NCI-H510A (cell line): Measurements from ENCODE around the gene PFKM.
"Not testable (repeated sequence)": the region's sequence is repeated elsewhere in the genome, so short reads cannot be mapped to it uniquely, and the experiment has no call there.

ENCODE experiments used
- DNase-seq: peaks from one replicate; lab custom pipeline; 2025; lab: John Stamatoyannopoulos, UW

The PFKM gene

DNA sequence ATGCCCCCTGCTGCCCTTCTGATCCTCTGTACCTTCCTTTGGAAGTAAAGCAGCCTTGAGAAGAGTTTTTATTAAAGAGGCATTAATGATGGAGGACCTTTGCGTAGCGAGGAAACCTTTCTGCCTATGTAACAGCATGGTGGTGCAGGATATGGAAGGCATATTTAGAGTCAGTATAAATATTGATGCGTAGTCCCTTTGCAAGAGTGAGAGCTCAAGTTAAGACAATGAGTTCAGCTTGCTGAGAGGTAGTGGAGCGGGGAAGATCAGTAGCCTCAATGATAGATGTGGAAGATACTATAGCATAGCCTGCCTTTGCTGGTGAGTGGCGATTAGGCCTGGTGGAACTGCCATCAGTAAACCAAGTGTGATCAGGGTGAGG lies 7.9 kb upstream of the PFKM start:
- not testable (repeated sequence) for DNase-seq

DNA sequence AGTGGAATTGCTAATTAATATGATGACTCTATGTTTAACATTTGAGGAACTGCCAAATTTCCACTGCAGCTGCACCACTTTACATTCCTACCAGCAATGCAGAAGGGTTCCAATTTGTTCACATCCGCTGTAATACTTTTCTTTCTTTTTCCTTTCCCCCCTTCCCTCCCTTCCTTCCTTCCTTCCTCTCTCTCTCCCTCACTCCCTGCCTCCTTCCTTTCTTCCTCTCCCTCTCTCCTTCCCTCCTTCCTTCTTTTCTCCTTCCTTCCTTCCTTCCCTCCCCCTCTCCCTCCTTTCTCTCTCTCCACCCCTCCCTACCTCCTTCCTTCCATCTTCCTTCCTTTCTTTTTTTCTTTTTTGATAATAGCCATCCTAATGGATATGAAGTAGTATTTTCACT lies 3.2 kb upstream of the PFKM start:
- DNase-seq = no peak

DNA sequence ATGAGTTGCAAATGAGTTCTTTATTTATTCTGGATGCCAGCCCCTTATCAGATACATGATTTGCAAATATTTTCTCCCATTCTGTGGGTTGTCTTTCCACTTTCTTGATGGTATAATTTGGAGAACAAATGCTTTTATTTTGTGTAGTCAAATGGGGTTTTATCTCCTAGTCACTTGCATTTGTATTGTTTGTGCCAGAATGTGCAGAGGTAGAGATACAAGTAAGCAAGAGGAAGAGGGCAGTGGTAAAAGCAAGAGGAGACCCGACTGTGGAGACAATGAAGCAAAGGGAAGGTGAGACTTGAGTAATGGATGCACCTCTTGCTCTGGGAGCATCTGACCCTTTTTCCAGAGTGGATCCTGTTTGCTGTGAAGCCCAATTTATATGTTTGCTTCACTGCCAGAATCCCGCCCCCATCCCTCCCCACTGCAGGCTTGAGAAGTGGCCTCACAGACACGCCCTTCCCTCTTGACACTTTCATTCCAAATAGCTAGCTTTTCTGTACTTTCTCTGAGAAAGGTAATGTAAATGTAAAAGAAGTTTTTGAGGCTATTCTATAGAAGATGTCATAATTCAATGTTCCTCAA lies 786 bp upstream of the PFKM start:
- no peak for DNase-seq

DNA sequence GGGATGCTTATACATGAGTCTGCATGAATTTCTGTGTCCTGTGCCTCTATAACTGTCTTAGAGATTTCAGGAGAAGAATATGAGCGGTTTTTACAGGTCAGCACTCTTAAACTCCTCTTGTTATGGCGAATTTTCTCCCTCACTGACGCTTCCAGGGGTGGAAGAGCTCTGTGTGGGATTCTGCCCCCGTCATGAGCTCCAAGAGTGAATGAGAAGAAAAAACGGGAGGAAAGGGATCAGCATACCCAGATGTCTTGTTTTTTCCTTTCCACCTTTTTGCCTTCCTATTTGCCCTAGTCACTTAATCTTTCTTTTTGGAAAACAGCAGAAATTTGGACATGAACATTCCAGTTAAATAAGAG lies 651 bp downstream of the PFKM start:
- no peak for DNase-seq

DNA sequence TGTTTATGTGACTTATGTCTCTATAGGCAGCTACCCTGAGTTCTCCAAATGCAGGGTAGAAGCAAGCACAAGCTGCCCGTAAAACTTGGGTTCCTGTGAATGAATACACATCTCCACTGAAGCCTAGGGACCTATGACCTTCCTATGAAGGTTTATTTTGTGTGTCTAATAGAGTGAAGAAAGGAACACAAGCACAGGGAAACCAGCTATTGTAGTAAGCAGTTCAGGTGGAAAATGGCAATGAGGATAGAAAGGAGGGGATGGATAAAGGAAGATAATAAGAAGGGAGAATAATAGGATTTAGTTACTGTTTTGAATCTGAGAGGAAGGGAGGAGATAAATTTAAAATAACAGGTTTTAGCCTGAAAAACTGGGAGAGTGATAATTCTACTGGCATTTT lies 2.4 kb downstream of the PFKM start:
- DNase-seq = no peak

DNA sequence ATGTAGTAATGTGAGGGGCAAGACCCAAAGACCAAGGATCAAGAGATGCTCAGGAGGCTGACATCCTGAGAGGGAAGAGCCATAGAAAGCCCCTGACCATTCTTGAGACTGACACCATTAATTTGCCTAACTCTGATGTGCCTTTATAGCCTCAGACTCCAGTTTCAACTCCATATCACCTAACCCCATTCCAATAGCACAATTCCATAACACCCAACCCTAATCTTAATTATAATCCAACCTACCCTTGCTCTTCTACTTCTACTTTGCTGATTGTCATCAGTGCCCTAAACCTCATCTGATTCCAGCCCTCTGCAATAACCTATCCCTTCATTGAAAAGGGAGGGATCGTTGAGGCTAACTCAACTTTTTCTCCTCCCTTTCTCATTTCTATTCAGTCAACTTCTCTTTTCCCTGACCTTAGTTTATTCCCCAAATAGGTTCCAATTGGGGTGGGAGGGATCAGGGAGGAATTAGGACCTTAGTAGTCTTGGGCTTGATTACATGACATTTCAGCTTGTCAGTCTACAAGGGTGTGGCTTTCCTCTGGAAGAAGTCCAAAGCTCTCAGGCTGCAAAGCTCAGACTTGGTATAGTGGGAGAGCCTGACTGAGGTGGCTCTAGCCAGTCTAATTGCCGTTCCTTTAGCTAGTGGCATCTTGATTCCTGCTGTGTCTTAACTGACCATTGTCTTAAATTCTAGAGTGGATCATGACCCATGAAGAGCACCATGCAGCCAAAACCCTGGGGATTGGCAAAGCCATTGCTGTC lies 3.1 kb downstream of the PFKM start:
- DNase-seq = no peak

DNA sequence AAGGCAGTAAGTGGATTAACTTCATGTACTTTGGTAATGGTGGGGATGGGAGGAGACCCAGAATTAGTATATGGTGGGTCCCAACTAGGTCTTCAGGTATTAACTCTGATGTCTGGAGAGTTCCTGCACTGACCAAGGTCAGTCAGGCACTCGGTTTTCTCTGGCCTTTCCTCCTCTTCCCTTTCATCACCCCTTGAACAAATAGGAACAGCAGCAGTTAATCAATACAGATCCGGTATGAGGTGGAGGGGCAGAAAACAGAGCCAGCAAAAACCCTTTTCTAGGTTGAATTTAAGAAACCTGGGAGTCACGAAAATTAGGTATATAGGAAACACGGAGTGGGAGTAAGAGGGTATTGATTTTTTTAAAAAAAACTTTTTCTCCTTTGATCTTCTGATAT lies 4.0 kb downstream of the PFKM start:
- no peak for DNase-seq

DNA sequence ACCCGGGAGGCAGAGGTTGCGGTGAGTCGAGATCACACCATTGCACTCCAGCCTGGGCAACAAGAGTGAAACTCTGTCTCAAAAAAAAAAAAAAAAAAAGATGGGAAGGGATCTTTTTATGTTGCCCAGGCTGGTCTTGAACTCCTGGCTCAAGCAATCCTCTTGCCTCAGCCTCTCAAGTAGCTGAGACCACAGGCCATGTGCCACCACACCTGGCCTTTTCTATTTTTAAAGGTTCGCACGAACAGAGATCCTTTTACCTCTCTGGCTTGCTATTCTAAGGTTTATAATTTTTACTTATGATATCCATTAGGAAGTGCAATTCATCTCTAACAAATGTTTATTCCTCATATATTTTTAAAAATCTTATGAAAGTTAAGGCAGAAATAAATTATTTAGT lies 6.4 kb downstream of the PFKM start:
- not testable (repeated sequence) for DNase-seq

DNA sequence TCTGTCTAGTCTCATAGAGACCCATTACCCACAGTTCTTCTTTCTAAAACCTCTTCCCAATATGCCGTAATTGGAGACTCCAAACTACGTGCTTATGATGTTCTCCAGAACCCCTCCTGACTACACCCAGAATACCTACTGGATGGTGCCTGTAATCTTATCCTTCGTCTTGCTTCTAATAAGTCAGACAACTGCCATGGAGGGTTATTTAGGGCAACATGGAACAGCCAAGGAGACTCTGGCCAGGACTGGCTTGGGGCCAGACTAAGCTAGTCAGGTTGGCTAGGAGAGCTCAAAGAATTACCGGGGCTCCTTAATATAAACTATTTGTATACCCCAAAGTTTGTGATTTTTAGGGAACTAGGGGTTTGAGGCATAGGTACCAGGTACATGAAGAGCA lies 6.8 kb downstream of the PFKM start:
- no peak for DNase-seq

DNA sequence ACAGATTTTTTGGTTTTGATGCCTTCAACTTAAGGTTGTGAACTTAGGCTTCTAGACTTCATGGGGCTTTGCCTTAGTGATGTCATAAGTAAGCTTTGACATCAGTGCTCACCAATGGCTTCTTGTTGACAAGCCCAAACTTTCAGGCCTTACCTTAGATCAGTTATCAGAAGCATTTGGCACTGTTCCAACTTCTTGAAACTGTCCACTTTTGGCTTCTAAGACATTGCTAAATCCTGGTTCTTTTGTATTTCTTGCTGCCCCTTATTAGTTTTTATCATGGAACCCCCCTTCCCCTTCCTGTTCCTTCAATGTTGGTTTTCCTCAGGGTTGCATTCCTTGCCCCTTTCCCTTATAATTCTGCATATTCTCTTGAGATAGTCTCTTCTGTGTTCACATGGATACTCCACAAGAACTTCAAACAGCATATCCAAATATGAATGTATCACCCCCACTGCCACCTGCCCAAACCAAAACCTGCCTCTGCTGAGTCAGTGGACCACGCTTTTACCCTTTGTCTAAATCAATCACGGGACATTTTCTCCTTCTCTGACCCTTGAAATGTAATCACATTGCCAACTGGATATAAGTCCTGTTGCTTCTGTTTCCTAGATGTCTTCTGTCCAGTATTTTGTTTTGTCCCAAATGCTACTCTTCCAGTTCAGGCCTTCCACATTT lies 7.9 kb downstream of the PFKM start:
- DNase-seq = no peak

DNA sequence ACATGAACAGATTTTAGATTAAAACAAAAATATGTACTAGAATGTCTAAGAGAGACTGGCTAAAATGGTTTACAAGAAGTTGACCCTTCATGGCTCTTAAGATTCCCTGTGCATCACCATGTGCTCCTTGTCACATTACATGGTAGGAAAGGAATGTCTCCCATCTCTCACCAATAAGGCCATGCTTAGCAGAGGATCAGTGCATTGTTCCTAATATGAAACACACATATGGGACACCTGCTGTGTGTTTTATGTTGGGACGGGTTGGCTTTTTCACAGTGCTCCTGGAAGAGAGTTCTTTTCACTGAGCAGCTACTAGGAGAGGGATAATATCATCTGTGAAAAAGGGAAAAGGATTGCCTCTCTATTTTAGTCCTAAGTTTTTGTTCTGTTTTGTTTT lies 9.6 kb downstream of the PFKM start:
- DNase-seq = no peak

DNA sequence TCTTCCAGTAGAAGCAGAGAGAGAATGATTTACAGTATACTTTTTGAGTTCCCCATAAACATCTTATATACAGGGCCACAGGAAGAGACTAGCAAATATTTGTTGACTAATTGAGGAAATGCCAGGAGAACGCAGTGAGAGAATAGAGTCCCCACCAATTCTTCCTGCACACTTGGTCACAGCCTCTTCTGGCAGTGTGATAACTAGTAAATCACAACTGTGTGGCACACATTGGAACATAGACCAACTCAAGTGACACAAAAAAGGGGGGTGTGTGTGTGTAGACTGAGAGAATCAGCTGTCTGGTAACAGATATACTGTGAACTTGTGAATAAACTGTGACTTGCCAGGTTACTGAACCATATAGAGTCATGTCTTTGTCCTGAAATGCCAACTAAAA lies 10.2 kb downstream of the PFKM start:
- no peak for DNase-seq

DNA sequence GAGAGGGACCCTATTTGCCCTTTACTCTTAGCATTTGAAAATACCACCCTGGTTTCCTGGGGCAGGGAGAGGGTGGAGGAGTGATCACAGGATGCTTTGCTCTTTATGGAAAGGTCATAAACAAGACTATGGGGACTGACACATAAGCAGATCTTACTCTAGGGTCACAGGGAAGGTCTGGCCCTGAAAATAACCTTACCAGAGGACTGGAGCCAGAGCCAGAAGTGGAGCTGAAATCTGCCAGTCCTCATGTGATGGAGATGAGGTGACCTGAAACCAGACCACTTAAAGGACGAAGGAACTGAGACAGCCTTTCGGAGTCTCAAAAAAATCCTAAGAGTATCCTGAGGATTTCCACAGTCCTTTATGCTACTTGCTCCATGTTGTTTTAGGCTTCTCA lies 12.4 kb downstream of the PFKM start:
- no peak for DNase-seq

DNA sequence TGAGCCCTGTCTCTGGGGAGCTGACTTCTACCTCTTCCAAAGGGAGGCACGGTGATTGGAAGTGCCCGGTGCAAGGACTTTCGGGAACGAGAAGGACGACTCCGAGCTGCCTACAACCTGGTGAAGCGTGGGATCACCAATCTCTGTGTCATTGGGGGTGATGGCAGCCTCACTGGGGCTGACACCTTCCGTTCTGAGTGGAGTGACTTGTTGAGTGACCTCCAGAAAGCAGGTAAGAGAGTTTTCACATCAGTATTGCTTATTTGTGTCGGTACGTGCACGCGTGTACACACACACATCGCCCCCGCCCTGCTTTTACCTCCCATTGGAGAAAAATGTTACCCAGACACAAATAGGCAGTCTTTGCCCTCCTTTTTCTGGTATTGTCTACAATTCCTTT lies 13.7 kb downstream of the PFKM start:
- no peak for DNase-seq

DNA sequence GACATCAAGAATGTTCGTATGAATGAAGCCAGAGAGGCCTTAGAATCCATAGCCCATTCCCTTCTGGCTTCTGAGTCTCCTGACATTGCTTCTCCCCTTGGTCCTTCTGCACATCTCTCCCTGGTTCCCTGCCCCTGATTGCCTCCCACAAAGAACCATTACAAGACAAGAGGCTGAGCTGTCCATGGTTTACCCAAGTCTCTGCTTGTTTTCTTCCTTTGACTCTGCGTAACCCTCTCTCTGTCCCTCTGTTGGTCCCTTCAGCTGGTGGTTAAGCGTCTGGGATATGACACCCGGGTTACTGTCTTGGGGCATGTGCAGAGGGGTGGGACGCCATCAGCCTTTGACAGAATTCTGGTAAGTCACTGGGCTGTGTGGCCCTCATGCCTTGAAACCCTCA lies 15.9 kb downstream of the PFKM start:
- no peak for DNase-seq

DNA sequence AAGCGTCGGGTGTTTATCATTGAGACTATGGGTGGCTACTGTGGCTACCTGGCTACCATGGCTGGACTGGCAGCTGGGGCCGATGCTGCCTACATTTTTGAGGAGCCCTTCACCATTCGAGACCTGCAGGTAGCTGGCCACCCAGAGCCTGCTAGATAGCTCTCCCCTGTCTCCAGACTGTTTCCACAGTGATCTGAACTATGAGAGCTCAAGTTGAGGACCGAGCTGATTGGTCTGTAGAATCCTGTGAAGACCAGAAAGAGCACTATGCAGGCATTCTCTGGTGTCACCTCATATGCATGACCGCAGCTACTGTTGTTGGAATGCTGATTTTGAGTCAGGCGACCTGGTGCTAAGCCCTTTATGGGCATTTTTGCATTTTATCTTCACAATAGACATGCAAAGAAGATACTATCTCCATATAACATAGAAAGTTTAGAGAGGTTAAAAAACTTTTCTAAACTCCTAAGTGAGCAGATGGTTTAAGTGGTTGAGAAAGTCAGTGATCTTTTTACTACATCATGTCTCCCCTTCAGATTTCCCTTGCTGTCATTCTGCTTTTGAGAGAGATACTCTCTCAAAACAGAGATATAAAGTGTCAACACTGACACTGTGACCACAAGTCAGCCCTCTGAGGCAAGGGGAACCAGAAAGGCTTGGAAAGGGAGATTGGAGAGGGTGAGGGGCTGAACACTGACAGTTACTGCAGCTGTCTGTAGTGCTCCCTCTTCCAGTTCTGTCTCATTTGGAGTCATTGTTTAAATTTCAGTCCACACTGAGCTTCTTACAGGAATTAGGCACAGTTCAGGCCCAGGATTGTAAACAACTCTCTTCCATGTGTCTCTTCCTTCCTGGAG lies 23.9 kb downstream of the PFKM start:
- DNase-seq = no peak

DNA sequence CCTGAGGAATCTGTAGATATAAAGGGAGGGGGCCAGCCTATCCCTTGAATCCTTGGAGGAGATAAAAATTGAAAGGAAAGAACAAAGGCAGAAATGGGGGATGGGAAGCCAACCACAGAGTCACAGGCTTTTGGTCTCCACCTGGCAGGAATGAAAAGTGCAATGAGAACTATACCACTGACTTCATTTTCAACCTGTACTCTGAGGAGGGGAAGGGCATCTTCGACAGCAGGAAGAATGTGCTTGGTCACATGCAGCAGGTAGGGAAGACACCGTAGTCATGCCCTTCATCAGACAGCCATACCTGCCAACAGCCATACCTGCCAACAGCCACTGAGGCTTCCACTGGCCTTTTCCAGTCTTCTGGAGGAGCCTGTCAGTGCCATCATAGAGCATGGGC lies 24.7 kb downstream of the PFKM start:
- DNase-seq = no peak

DNA sequence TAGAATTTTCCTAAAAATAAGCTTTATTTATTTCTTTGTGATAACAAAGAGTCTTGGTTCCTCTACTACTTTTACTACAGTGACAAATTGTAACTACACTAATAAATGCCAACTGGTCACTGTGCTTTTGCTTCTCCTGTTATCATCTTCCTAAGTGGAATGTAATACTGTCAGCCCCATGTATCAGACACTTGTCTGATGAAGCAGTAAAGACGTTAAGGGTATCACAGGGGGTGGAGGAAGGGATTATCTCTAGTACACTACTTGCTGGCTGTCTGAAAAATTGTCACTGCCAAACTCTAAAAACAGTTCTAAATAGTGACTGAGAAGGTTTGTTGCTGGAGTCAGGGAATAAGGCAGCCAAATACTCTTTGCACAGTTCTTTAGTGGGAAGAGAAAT lies 26.8 kb downstream of the PFKM start:
- no peak for DNase-seq

DNA sequence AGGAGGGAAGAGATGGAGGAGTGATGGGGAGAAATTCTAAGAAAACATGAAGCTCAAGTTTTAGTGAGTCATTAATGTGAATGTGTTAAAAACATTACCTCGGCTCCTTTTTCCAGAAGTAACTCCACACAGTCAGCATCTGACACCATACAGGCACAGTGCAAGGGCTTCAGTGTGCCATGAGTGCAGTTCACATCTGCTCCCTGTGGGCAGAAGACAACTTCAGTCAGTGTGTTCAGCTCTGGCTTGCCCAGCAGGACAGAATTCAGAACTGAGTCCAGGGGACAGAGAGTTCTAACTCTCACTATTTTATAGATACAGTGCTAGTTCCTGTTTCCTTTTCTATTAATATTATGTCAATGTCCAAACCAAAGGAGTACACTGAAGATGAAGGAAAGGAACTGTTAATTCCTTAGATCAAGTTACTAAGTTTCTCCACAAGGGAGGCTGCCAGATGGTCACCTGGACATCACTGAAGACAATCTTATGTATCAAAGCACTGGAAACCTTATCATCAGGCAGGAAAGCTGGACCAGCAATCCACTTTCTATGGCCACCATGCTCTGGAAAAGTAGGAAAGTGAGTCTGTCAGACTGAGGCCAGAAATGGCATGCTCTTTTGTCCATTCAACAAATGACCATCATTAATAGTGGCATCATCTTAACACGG lies 32.1 kb downstream of the PFKM start:
- DNase-seq = no peak

DNA sequence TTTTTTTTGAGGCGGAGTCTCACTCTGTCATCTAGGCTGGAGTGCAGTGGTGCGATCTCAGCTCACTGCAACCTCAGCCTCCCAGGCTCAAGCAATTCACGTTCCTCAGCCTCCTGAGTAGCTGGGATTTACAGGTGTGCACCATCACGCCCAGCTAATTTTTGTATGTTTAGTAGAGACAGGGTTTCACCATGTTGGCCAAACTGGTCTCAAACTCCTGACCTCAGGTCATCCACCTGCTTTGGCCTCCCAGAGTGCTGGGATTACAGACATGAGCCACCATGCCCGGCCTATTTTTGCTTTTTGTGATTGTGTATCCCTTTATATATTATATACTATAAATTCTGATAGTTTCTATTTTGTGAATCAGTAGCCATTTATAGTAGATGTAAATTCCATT lies 36.6 kb downstream of the PFKM start:
- DNase-seq = not testable (repeated sequence)

DNA sequence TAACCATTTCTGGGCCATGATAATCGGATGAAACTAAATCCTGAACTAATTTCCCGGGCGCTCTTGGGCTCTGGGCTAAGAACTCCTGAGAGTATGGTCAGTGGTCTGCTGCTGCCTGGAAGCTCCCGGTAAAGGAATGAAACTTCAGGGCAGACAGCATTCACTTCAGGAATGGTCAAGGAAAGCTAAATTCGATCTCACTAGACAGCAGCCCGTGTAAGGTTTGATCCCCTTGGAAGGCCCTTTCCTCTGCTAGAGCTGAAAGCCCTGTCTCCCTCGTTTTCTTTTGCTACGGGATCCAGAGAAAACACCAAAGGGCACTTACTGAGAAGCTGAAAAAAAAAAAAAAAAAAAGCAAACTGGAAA lies 37.5 kb downstream of the PFKM start:
- no peak for DNase-seq
